HG03342 (cell line): ENCODE results near the gene CUEDC2.

Source experiments
- ATAC-seq: cut with Tn5 transposase; IDR thresholded peaks from one replicate; pipeline ENCODE4 v1.9.1; 2021; ENCODE audit warnings: mild to moderate bottlenecking, moderate library complexity; ENCODE audit not compliant: unreplicated experiment

Gene CUEDC2

DNA sequence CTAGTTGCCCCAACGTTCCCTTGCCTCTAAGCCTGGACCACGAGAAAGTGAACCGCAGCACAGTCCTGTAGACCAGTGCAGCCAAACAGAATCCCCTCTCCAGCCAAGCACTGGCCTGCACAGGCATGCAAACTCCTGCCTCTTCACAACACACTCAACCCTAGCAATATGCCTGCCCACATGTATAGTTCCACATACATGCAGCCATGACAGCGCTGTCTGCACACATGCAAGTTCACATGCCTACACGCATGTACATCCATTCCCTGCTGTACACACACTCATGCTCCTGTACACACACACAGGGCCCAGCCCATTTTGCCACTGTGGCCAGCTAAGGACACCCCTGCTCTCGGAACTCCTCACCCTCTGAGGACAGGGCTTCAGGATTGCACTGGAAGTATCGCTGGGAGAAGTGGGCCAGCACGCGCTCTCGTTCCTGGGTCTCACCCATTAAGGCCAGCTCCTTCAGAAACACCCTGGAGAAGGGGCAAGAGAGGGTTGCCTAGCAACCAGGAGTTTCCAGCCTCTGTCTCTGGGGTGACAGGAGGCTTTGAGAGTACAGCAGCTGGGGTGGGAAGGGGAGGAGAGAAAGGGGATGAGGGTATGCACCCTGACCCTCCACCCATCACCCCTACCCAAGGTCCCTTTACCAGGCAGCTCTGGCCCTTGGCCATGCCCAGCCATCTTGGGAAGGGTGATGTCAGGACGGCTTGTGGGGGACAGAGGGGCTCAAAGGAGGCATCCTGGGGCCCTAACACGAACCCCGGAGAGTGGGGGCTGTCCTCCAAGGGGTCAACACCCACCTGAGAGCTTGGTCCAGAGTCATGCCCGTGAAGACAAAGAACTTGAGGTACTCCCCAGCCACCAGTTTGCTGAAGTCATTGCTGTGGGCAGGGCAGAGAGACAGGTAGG lies 20.8 kb downstream of the CUEDC2 start:
- no peak for ATAC-seq

DNA sequence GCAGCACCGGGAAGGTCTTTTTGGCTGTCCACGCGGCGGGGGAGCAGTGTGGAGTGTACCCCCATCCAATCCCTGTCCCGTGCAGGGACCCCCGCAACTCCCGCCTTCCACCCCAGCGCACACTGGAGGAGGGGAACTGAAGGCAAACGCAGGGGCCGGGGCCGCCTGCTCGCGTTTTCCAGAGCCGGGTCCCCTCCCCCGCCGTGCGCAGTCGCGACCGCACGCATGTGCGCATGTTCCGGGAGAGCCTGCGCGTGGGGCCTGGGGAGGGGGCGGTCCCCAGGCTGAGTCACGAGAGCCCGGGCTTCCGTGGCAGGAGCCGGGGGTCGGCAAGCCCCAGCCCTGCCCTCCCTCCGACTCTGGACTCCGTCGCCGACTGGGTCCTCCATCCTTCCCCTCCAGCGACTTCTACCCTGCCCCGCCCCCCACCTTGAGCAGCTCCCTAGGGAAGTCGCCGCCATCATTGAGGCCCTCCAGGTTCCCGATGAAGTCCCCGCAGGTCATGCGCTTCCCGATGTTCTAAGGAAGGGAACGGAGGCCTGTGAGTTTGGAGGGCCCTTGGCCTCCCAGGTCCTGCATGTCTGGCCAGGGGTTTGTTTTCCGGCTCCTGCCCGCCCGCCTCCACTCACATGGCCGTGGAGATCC lies 21.8 kb downstream of the CUEDC2 start:
- no peak for ATAC-seq

DNA sequence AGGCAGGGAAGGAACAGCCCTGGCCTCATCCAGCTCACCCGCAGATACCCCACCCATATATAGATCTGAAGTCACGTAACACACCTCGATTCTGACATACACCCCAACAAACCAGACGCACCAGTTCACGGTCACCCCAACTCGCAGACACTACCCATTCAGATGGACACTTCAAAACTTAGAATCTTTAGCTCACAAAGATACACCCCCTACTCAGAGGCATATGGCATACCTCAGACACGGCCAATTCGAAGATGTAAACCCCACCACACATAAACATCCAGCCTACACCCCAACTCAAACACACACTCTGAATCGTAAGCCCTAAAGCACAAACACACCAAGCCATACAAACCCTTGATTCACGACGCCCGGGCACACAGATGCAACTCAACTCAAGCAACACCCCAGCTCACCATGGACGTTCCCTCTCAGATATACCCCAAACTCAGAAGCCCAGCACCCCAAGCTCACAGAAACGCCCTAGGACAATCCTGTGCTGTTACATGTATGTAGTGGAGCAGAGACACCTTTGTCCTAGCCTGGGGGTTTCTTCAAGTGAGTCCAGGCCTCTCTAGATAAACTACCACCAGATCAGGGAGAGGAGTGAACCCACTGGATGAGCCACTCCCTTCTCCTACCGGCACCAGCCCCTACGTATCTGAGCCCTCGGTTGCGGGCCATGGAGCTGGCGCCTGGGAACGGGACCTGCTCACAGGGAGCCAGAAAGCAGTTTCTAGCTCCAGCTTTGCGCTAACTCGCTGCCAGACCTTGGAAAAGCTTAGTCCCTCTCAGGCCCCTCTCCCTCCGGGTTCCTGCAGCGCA lies 22.6 kb downstream of the CUEDC2 start:
- no peak for ATAC-seq

DNA sequence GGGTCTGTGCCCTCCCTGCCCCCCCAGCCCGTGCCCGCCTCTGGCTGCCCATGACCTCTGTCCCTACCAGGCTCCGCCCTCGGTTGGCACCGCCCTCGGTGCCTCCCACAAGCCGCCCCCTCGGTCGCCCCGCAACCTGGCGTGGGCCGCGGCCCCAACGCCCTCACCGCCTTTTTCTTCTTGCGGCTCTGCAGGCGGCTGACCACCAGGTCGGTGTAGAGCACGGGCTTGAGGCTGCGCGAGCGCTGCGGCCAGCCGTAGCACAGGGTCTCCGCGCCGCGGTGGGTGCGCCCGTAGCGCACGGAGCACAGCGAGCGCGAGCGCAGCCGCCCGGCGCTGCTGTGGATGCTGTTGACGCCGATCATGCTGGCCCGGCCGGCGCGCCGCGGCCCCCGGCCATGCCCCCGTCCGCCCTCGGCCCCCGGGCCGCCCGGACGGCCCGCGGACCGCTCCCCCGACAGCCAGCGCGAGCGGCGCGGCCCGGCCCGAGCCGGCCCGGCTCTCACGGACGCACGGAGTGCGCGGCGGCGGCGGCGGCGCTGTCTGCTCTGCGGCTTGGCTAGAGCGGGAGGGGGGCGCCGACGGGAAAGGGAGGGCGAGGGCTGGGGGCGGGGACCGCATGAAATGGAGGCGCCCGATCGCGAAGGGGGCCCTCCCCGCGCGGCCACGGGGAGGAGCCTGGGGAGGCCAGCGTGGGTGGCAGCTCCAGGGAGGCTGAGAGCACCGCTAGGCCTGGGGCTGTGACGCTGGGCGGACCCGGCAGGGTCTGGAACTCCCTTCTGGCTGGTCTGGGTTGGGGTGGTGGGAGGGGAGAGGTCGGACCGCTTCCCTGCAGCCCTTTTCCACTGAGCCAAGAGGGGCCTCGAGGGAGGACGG lies 23.4 kb downstream of the CUEDC2 start:
- no peak for ATAC-seq

DNA sequence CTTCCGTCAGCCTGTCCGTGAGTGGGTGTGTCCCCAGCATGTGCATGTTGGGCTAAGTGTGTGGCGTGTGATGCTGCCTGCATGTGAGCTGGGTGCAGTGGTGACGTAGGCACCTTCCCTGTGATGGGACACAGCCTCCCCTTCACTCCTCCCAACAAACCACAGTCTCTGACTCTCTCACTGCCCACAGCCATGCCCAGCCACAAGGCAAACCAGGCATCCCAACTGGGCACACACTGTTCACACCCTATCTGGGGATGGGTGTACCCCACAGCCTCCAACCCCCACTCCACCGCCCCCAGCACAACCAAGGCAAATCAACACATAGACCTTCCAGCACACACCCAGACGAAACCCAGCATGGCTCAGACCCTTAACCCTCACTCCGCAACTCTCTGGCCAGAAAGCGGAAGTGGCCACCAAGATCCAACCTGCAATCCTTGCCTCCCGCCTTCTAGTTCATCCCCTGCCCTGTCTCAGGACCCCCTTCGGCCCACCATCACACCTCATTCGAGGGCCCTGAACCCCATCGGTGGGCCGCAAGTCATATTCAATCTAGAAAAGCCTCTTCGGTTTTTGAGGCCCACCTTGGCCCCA lies 24.1 kb downstream of the CUEDC2 start:
- no peak for ATAC-seq

DNA sequence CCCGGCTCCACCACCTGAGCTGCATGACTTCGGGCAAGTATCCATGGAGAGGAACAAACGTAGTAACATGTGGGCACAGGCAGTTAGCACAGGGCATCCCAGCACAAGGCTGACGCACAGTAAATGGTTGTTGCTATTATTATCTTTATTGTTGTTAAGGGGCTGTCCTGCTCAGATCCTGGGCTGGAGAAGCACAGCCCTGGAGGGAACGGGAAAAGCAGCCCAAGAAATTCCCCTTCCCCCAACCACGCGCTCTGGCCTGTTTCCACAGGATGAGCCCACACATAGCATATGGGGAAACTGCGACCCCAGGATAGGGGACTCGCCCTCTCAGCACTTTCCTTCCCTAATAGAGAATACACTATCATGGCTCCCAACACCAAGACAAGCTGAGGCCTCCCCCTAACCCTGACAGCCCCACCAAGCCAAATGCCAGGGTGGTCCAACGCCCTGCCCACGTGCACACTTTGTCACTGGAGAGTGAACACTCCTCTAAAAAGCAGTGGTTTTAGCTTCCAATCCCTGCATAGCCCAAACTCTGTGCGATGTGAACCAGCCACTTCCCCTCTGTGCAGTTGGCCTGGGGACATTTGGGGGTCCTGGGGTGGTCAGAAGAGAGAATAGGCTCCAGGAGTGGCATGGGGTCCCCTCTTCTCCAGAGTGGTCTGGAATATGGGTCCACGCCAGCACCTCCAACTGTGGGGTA lies 24.8 kb downstream of the CUEDC2 start:
- ATAC-seq = no peak

DNA sequence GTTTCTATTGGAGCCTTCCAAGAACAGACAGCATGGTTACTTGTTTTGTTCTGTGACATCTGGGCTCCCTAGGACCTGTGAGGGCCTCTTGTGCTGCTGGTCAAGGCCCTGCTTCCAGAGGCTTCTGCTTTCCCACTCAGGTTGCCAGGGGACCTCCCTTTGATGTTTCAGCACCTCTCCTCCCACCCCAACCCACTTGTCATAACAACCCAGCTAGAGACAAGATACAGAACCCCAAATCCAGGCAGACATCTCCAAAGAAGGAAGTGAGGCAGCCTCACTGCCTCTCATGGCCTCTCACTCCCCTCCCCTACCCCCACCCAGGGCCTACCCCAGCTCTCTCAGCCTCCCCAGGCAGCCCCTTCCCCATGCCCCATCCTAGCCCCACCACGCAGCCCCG lies 25.6 kb downstream of the CUEDC2 start:
- no peak for ATAC-seq

DNA sequence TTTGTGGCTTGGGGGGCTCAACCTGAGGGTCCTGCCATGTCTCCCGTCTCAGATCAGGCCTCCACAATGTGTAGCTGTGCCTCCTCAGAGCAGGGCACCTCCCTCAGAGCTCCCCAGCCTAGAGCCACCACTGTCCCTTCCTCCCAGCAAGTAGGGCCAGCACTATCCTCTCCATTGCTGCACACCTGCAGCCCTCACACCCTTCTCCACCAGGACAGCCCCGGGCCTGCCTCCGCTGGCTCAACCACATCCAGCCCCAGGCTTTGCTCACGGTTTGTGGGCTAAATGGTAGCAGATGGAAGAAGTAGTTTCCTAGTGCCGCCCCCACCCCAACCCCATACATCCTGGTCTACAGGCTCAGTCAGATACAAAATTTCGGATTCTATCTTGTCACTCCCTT lies 26.7 kb downstream of the CUEDC2 start:
- ATAC-seq = no peak

DNA sequence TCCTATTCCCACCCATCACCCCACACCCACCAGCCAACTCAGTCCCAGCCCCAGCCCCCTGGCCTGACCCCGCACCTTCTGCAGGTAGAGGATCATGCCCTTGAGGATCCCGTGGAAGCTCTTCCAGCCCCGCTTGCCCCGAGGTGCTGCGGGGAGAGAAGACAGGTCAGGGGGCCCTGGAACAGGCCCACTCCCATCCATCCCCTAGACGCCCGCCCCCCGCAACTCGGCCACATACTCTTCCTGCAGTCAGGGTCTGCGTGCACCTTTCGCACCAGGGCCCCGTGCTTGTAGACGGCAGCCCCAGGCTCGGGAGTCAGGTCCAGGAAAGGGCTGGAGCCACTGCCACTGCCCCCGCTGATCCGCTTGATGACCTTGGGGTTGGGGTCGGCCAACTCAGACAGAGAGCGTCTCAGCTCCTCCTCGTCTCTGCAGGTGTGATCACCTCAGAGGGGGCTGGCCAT lies 27.2 kb downstream of the CUEDC2 start:
- ATAC-seq = no peak

DNA sequence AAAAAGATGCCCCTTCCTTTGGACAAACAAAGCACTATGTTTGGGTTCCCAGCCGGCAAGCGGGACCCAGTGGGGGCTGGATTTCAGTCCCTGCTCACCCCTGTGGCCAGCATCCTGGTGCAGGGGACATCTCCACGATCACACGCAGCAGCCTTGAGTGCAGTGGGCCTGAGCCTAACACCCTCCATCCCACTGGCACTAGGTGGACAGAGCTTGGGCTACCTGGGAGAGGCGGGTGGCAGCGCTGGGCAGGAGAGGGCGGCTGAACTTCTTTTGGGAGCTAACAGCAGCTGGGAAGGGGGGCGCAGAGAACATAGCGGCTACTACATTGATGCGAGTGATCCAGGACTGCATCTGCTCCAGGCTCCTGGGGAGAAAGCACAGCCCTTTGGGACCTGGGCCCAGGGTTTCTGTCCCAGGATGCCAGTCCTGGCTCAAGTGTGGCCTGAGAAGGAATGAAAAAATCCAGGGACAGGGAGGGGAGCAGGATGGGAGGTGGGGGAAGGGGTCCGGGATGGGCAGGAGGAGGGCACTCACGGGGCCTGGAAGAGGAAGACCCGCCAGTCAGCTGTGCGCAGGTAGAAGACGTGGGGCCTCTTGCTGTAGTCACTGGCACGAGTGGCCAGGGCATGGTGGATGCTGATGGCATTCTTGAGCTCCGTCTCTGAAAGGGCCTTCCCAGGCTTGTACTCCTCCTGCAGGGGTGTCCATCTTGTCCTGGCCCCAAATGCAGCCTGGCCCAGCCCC lies 27.8 kb downstream of the CUEDC2 start:
- ATAC-seq = no peak

DNA sequence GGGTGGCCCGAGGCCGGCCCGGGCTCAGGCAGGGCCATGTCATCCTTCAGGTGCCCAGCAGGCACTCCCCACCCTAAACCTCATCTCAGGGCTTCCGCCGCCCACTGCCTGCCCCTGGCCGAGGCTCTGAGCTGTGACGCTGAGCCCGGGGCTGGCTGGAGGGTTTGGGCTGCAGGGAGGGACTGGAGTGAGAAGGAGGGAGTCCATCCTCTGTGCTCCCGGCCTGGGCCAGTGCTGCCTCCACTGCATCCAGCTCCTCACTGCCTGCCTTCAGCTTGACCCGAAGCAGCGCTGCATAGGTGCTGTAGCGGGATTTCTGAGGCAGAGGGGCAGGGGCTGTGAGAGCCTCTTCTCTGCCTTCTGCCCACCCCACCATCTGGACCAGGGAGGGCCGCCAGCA lies 29.3 kb downstream of the CUEDC2 start:
- ATAC-seq = no peak

DNA sequence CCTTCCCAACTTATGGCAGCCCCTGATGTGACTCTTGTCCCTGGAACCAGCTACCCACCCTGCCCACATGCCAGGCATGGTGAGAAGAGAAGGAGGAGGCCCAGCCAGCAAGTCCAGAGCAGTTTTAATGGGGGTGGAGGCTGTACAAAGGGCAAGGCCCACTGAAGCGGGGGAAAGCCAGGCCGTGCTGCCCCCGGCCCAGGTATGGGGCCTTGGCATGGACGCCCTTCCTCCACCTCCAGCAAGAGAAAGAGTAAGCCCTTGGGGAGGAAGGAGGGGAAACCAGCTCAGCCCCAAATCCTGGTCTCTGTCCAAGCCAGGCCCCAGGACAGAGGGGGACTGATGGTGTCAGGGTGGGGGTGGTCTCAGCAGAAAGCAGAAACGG lies 29.9 kb downstream of the CUEDC2 start:
- ATAC-seq = no peak

DNA sequence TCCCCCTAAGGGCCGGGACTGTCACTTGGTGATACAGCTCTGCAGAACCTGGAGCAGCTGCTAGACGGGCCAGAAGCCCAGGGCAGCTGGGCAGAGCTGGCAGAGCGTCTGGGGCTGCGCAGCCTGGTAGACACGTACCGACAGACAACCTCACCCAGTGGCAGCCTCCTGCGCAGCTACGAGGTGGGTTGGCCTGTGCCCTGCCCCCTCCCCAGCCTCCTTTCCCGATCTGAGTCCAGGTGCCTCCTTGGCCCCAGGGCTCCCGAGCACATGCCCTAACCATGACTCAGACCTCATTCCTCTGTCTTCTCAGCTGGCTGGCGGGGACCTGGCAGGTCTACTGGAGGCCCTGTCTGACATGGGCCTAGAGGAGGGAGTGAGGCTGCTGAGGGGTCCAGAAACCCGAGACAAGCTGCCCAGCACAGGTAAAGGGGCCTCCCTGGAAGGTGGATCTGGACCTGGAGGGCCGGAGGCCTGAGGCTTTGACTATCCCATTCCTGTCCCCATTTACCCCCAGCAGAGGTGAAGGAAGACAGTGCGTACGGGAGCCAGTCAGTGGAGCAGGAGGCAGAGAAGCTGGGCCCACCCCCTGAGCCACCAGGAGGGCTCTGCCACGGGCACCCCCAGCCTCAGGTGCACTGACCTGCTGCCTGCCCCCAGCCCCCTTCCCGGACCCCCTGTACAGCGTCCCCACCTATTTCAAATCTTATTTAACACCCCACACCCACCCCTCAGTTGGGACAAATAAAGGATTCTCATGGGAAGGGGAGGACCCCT lies 30.5 kb downstream of the CUEDC2 start:
- no peak for ATAC-seq

DNA sequence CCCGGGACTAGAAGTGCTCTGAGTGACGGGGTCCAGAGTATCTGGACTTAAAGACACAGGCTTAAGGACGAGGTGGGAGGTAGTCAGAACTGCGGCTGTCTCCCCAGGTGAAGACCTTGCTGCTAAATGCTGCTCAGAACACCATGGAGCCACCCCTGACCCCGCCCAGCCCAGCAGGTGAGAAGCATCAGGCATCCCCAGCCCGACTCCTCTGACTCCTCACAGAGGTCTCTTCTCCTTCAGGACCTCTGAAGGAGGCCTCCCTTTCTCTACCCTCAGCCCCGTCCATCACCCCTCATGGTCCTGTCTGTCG lies 31.1 kb downstream of the CUEDC2 start:
- ATAC-seq = no peak

DNA sequence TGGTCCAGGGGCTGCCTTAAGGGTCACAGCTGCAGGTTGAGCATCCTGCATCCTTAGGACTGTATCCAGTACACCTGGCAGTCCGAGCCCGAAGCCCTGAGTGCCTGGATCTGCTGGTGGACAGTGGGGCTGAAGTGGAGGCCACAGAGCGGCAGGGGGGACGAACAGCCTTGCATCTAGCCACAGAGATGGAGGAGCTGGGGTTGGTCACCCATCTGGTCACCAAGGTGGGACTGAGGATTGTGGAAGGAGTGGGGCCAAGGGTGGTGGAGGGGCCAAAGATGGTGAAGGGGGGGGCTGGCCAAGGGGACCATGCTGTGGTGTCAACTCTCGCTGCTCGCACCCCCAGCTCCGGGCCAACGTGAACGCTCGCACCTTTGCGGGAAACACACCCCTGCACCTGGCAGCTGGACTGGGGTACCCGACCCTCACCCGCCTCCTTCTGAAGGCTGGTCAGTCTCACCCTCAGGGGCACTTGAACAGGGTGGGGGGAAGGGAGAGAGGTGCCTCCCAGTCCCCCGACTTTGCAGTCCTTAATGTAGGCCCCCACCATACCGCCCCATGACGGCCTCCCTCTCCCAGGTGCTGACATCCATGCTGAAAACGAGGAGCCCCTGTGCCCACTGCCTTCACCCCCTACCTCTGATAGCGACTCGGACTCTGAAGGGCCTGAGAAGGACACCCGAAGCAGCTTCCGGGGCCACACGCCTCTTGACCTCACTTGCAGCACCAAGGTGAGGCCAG lies 31.6 kb downstream of the CUEDC2 start:
- ATAC-seq = no peak

DNA sequence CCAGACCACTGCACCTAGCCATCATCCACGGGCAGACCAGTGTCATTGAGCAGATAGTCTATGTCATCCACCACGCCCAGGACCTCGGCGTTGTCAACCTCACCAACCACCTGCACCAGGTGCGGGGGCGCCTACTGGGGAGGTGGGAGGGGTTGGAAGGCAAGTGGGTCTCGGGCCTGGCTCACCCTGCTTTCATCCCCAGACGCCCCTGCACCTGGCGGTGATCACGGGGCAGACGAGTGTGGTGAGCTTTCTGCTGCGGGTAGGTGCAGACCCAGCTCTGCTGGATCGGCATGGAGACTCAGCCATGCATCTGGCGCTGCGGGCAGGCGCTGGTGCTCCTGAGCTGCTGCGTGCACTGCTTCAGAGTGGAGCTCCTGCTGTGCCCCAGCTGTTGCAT lies 32.3 kb downstream of the CUEDC2 start:
- ATAC-seq = no peak

DNA sequence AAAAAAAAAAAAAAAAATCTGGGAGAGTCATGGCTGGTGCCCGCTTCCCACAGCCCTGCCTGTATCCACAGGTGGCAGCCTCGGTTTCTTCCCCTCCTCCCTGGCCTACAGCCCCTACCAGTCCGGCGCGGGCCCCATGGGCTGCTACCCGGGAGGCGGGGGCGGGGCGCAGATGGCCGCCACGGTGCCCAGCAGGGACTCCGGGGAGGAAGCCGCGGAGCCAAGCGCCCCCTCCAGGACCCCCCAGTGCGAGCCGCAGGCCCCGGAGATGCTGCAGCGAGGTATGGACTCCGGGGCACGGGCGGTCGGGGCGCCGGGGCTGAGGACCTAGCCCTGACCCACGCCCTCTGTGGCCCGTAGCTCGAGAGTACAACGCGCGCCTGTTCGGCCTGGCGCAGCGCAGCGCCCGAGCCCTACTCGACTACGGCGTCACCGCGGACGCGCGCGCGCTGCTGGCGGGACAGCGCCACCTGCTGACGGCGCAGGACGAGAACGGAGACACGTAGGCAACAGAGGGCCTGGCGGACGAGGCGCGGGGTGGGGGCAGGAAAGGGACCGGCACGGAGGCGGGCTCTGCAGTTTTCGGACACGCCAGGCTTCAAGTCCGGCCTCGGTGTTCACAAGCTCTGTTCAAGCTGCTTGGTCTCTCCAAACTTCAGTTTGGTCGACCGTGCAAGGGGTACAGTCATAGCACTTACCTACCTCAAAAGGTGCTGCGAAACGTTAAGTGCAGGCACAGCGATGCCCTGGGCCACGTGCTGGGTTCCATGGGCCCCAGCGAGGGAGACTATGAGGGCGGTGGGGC lies 33.0 kb downstream of the CUEDC2 start:
- peak; percentile 42 for ATAC-seq
